GM12878 (cell line): ENCODE results near the gene RALGDS. TPM values are rescaled to one million over a fixed set of nuclear protein-coding genes. Genes with fewer than 3 reads are reported as not detected.

Experiments
- ATAC-seq: fragments of 200-7000 bp; cut with Tn5 transposase; 3 replicates; pipeline ENCODE4 v1.9.1; 2020; ENCODE audit warnings: mild to moderate bottlenecking, moderate library complexity
- BruUV-seq: library from RNA; stranded (reverse); fragments of 400-500 nt; replicated peaks from 2 replicates; lab custom pipeline; 2021; lab: Mats Ljungman, UMichigan
- CTCF ChIA-PET: fragments of 300-600 bp; sonication (Branson Sonifier 250); formaldehyde crosslinking; extraction: SDS; loops from one replicate; lab custom pipeline; 2021; ENCODE audit warnings: inconsistent platforms; lab: Yijun Ruan, JAX
- POLR2A ChIA-PET: fragments of 350-600 bp; formaldehyde crosslinking; extraction: SDS; loops from one replicate; lab custom pipeline; 2021; ENCODE audit warnings: inconsistent platforms; lab: Charles Lee
- RAD21 ChIA-PET: fragments of 300-600 bp; sonication (Branson Sonifier 250); formaldehyde crosslinking; loops from one replicate; lab custom pipeline; 2023; ENCODE audit warnings: antibody characterized with exemption; ENCODE audit not compliant: unreplicated experiment; lab: Charles Lee
- SMC1A ChIA-PET: fragments of 300-600 bp; sonication (Branson Sonifier 250); formaldehyde crosslinking; loops from one replicate; lab custom pipeline; 2023; ENCODE audit not compliant: unreplicated experiment, uncharacterized antibody; lab: Charles Lee
- DNase-seq: peaks from one replicate; pipeline ENCODE4 v3.0.0-alpha.2; 2011; ENCODE audit warnings: low read depth, low spot score
- FAIRE-seq: peaks from 3 replicates; lab custom pipeline; 2011; peaks lifted over from hg19 to GRCh38; lab: Jason Lieb, UNC
- H2AFZ ChIP-seq: 2 replicates; pipeline ENCODE4 v1.6.0; 2011; ENCODE audit warnings: low read depth, low read length, control low read depth; ENCODE audit not compliant: control insufficient read depth
- H3K27ac ChIP-seq: 2 replicates; pipeline ENCODE4 v1.5.1; 2011; ENCODE audit warnings: control low read depth; ENCODE audit not compliant: control insufficient read depth, insufficient read depth
- H3K27me3 ChIP-seq, 2 experiments: replicated peaks in 1 of 2; 2 replicates each; pipeline versions ENCODE4 v1.6.0 to v1.6.1; 2011; ENCODE audit warnings: low read length in 1 of 2; ENCODE audit not compliant: control insufficient read depth in 2 of 2, insufficient read depth in 2 of 2
- H3K36me3 ChIP-seq, 2 experiments: 2 replicates each; pipeline ENCODE4 v1.5.1; 2011; ENCODE audit warnings: low read length in 1 of 2; ENCODE audit not compliant: control insufficient read depth in 2 of 2, insufficient read depth in 2 of 2
- H3K4me1 ChIP-seq: 2 replicates; pipeline ENCODE4 v1.6.1; 2011; ENCODE audit warnings: mild to moderate bottlenecking, low read length, moderate library complexity, mixed read lengths; ENCODE audit not compliant: control insufficient read depth, insufficient read depth
- H3K4me2 ChIP-seq: 2 replicates; pipeline ENCODE4 v1.6.0; 2011; ENCODE audit warnings: control low read depth; ENCODE audit not compliant: control insufficient read depth, insufficient read depth
- H3K4me3 ChIP-seq: fragments of 200-600 bp; sonication (generic); 2 replicates; pipeline ENCODE4 v1.5.1; 2016
- H3K79me2 ChIP-seq: 2 replicates; pipeline ENCODE4 v1.6.0; 2011; ENCODE audit warnings: low read length; ENCODE audit not compliant: control insufficient read depth, insufficient read depth
- H3K9ac ChIP-seq: 2 replicates; pipeline ENCODE4 v1.8.0; 2011; ENCODE audit warnings: low read length, control low read depth, mixed read lengths; ENCODE audit not compliant: control insufficient read depth, insufficient read depth
- H3K9me3 ChIP-seq: replicated peaks from 3 replicates; pipeline ENCODE4 v1.5.1; 2011; ENCODE audit warnings: mild to moderate bottlenecking, low read length; ENCODE audit not compliant: control insufficient read depth, insufficient read depth
- H4K20me1 ChIP-seq: 2 replicates; pipeline ENCODE4 v1.6.0; 2011; ENCODE audit not compliant: control insufficient read depth, insufficient read depth
- CREM ChIP-seq: IDR thresholded peaks from 2 replicates; pipeline ENCODE4 v1.6.1; 2014; ENCODE audit warnings: antibody characterized with exemption, low read depth
- DPF2 ChIP-seq: fragments of 450-650 bp; IDR thresholded peaks from 2 replicates; pipeline ENCODE4 v1.6.1; 2017; ENCODE audit warnings: mild to moderate bottlenecking
- ESRRA ChIP-seq: IDR thresholded peaks from 2 replicates; pipeline ENCODE4 v1.6.1; 2012; ENCODE audit warnings: mild to moderate bottlenecking, low read length, improper control_type of control experiment
- FOXK2 ChIP-seq: fragments of 450-650 bp; IDR thresholded peaks from 2 replicates; pipeline ENCODE4 v1.6.1; 2017; ENCODE audit warnings: mild to moderate bottlenecking, moderate library complexity
- GATAD2B ChIP-seq: fragments of 450-650 bp; conservative IDR thresholded peaks from 2 replicates; pipeline ENCODE4 v1.6.1; 2017; ENCODE audit warnings: low read depth, mild to moderate bottlenecking, moderate library complexity
- IKZF2 ChIP-seq, 2 experiments: fragments of 450-650 bp; IDR thresholded peaks; 2 replicates each; pipeline ENCODE4 v1.6.1; 2017; ENCODE audit warnings: mild to moderate bottlenecking in 2 of 2, moderate library complexity in 2 of 2
- MXI1 ChIP-seq: fragments of 150-350 bp; IDR thresholded peaks from 2 replicates; pipeline ENCODE4 v1.6.1; 2011; ENCODE audit warnings: low read depth, mild to moderate bottlenecking, inconsistent platforms, low read length, improper control_type of control experiment
- MYB ChIP-seq: fragments of 150-350 bp; IDR thresholded peaks from 2 replicates; pipeline ENCODE4 v1.6.1; 2014; ENCODE audit warnings: mild to moderate bottlenecking, low read depth, low read length, borderline replicate concordance
- NFYB ChIP-seq: IDR thresholded peaks from 2 replicates; pipeline ENCODE4 v1.6.1; 2011; ENCODE audit warnings: low read depth, mild to moderate bottlenecking, low read length, improper control_type of control experiment, moderate library complexity; ENCODE audit not compliant: insufficient read depth
- NR2F1 ChIP-seq: fragments of 450-650 bp; conservative IDR thresholded peaks from 2 replicates; pipeline ENCODE4 v1.6.1; 2017; ENCODE audit warnings: mild to moderate bottlenecking
- PAX5 ChIP-seq: IDR thresholded peaks from 2 replicates; pipeline ENCODE4 v1.6.1; 2011; ENCODE audit warnings: low read depth, low read length, borderline replicate concordance
- PKNOX1 ChIP-seq: fragments of 450-650 bp; IDR thresholded peaks from 2 replicates; pipeline ENCODE4 v1.6.1; 2016; ENCODE audit warnings: mild to moderate bottlenecking
- POLR2A ChIP-seq: IDR thresholded peaks from 2 replicates; pipeline ENCODE4 v1.6.1; 2011; ENCODE audit warnings: low read depth, mild to moderate bottlenecking, low read length
- POLR2AphosphoS5 ChIP-seq: IDR thresholded peaks from 2 replicates; pipeline ENCODE4 v1.6.1; 2011; ENCODE audit warnings: mild to moderate bottlenecking, low read length, inconsistent platforms
- RUNX3 ChIP-seq: IDR thresholded peaks from 2 replicates; pipeline ENCODE4 v1.6.1; 2012; ENCODE audit warnings: low read length, inconsistent platforms
- ZNF207 ChIP-seq: fragments of 450-650 bp; IDR thresholded peaks from 2 replicates; pipeline ENCODE4 v1.6.1; 2014; ENCODE audit warnings: antibody characterized with exemption, mild to moderate bottlenecking, borderline replicate concordance
- ZSCAN29 ChIP-seq: fragments of 450-650 bp; IDR thresholded peaks from 2 replicates; pipeline ENCODE4 v1.6.1; 2017; ENCODE audit warnings: mild to moderate bottlenecking, moderate library complexity
- WGBS: methylation state at CpG from one replicate; pipeline ENCODE4 v1.1.6; 2016; ENCODE audit warnings: low lambda C conversion rate; ENCODE audit not compliant: insufficient replicate concordance, insufficient coverage; ENCODE audit errors: missing lambda C conversion rate; 5-methylcytosine and 5-hydroxymethylcytosine counted together
- in situ Hi-C: fragments of 300-500 bp; cut with MboI; formaldehyde crosslinking; loops from 9 replicates; pipeline ENCODE4 v1.14.3; 2018; ENCODE audit warnings: mixed read lengths
- intact Hi-C: fragments of 100-400 bp; cut with micrococcal nuclease; formaldehyde crosslinking; loops from one replicate; pipeline ENCODE4 v1.14.2; 2022; ENCODE audit not compliant: unreplicated experiment
- polyA plus RNA-seq, 11 experiments: library from polyadenylated mRNA; depleted of rRNA in 4 of 11; unstranded in 6 of 11; stranded (reverse) in 5 of 11; fragments of >200 nt; fragmentation: Nextera tagmentation in 4 of 11; fragmentation: Illumina TruSeq in 1 of 11; extraction: Ambion mirVana in 4 of 11; extraction: Trizol in 1 of 11; gene quantifications; 1 replicate in 1 of 11; 2 replicates in 10 of 11; pipeline versions ENCODE4 v1.2.1 to v1.2.3, GENCODE V29; 2011 to 2016; ENCODE audit warnings: inconsistent platforms in 2 of 11, missing spikeins in 2 of 11, low read depth in 1 of 11
- total RNA-seq, 4 experiments: library from RNA; depleted of rRNA in 3 of 4; stranded (reverse); fragments of >200 nt in 3 of 4; fragmentation: Illumina TruSeq in 1 of 4; extraction: Trizol in 1 of 4; gene quantifications; 2 replicates each; pipeline versions ENCODE4 v1.2.1 to v1.2.3, GENCODE V29; 2013 to 2021

The RALGDS gene
- total and polyA plus RNA-seq, 10 of the 15 experiments (the other 5 are each of a cell fraction or from before 2014, with no cell fraction given) = 1.3 to 48.6 (median 21.2) TPM

- in situ Hi-C loops (no loop called here), intact Hi-C loops (no loop called here)
- ChIA-PET POLR2A (no interaction called here), CTCF (interaction anchor here (2.3 kb wide), 1 partner anchor 18 kb away, joined by 10 read pairs; no protein-coding TSS in a partner anchor), RAD21 (interaction anchor here (1.1 kb wide), 1 partner anchor 20 kb away, joined by 5 read pairs; no protein-coding TSS in a partner anchor), SMC1A (no interaction called here)
- TF ChIP-seq IKZF2 (IDR thresholded peaks at IDR 0.05) (0 out of 4 replicates have a peak, but pooled peaks of 1 of the 2 experiments have one; percentile 20), MXI1 (no peak), RUNX3 (0 out of 2 replicates have a peak, but pooled peaks have one; percentile 41)
- no peak overlapping the region for H3K4me3 ChIP-seq
- ATAC-seq (no peak), DNase-seq (no peak), FAIRE-seq (no peak)
- H3K79me2 ChIP-seq = no peaks in the 10 kb centered on the region
- H3K27me3 ChIP-seq = peaks cover 4 to 11% of the 10 kb centered on the region in 2 experiments
- H3K27ac ChIP-seq = no peak overlapping the region
- WGBS = 30% methylated on average over 6 of the region's 6 CpGs
- H3K9ac ChIP-seq = no peak overlapping the region
- H3K4me1 ChIP-seq = peaks cover 3% of the 10 kb centered on the region
- BruUV-seq = no TSS peak
- H4K20me1 ChIP-seq = no peaks in the 10 kb centered on the region
- no peak overlapping the region for H3K4me2 ChIP-seq
- no peak overlapping the region for H2AFZ ChIP-seq
- H3K9me3 ChIP-seq = no peaks in the 10 kb centered on the region
- H3K36me3 ChIP-seq = no peaks in the 10 kb centered on the region
Measured at GRCh38 chr9:133168432-133168831, 47.4 kb upstream of the RALGDS start.

DNA sequence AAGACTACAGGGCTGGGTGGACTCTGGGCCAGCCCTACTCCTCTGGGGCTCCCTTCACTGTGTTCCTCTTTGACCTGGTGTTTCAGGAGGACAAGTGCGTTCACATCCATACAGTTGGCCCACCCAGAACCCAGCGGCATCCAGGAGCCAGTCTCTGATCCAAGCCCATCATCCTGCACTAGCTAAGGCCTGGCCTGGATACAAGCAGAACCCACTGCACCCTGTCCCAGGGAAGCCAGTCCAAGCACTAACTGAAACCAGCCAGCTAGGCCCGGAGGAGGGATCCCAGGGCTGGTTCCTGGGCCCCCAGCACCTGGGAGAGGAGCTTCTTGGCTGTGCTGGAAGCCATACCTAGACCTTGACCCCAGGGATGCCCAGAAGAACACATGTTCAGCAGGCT, 46.7 kb upstream of the RALGDS start:
- H3K27ac ChIP-seq = no peak overlapping the region
- H3K4me3 ChIP-seq = no peak overlapping the region
- peaks cover 4 to 11% of the 10 kb centered on the region in 2 experiments for H3K27me3 ChIP-seq
- H2AFZ ChIP-seq = no peak overlapping the region
- ChIA-PET SMC1A (no interaction called here), CTCF (interaction anchor here (2.3 kb wide), 1 partner anchor 19 kb away, joined by 10 read pairs; no protein-coding TSS in a partner anchor), POLR2A (no interaction called here), RAD21 (interaction anchor here (1.1 kb wide), 1 partner anchor 20 kb away, joined by 5 read pairs; no protein-coding TSS in a partner anchor)
- no TSS peak for BruUV-seq
- peaks cover 3% of the 10 kb centered on the region for H3K4me1 ChIP-seq
- intact Hi-C loops (no loop called here), in situ Hi-C loops (no loop called here)
- WGBS = 2% methylated on average over 3 of the region's 3 CpGs
- H3K4me2 ChIP-seq = no peak overlapping the region
- no peak overlapping the region for H3K9ac ChIP-seq
- H3K36me3 ChIP-seq = no peaks in the 10 kb centered on the region
- FAIRE-seq = no peak
- no peak for ATAC-seq
- H3K79me2 ChIP-seq = no peaks in the 10 kb centered on the region
- no peak for DNase-seq
- no peaks in the 10 kb centered on the region for H4K20me1 ChIP-seq
- no peaks in the 10 kb centered on the region for H3K9me3 ChIP-seq
- no peak for TF ChIP-seq PKNOX1
- TF ChIP-seq NR2F1 = no peak
- TF ChIP-seq MYB = no peak
- TF ChIP-seq POLR2AphosphoS5 = no peak
- no peak for TF ChIP-seq PAX5
- TF ChIP-seq GATAD2B = no peak
- no peak for TF ChIP-seq NFYB
- no peak for TF ChIP-seq CREM
- TF ChIP-seq ESRRA = no peak
- no peak for TF ChIP-seq POLR2A
- TF ChIP-seq IKZF2 (IDR thresholded peaks at IDR 0.05) = no peak
- no peak for TF ChIP-seq DPF2
- TF ChIP-seq FOXK2 = no peak
- no peak for TF ChIP-seq ZNF207
- no peak for TF ChIP-seq ZSCAN29
